Effector CD4-positive, alpha-beta T cell (primary cell): ENCODE measurements around the gene SOD2.
"Not testable (repeated sequence)": the region's sequence is repeated elsewhere in the genome, so short reads cannot be mapped to it uniquely, and the experiment has no call there.

Source experiments
- DNase-seq: peaks from one replicate; pipeline ENCODE4 v3.0.0-alpha.2; 2020

SOD2 gene

DNA sequence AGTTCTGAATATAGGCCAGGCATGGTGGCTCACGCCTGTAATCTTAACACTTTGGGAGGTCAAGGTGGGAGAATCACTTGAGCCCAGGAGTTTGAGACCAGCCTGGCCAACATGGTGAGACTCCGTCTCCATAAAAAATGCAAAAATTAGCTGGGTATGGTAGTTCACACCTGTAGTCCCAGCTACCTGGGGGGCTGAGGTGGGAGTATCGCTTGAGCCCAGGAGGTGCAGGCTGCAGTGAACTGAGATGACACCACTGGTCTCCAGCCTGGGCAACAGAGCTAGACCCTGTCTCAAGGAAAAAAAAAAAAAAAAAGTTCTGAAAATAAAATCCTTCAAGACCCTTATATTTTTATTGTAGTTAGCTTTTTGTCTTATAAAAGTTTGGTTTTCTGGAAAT, 22.6 kb upstream of the SOD2 start:
- no peak for DNase-seq

DNA sequence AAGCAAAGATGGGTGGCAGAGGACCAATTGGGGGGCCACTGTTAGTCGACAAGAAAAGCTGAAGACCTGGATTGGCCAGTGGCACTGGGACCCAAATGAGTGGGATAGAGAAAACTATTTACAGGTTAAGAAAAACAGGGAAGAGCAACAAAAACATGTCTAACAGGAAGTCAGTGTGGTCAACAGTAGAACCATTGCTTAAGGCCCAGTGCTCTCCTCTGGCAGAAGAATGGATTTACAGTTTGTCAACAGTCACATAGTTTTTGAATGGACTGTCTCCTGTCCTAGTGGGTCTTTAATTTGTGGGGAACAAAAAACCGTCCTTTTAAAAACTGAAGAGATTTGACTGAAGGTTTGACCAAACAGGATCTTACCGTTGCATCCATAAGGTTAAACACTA, 22.1 kb upstream of the SOD2 start:
- DNase-seq: no peak

DNA sequence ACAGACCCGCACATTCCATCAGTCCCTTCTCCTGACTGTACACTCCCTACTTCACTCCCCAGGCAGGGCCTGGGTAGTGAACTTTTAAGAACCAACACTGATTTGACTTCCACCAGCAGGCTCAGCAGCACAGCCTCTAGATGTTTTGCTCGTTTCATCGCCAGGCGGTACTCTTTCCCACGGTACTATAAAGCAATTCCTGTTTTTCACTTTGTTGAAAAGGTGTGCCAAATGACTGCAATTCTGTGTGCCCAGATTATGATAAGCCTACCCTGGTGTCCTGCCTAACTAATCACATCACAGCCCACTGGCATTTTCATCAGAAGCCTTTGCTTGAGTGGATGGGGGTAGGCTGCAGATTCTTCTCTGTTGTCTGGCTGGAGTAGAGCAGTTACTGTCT, 21.4 kb upstream of the SOD2 start:
- no peak for DNase-seq

DNA sequence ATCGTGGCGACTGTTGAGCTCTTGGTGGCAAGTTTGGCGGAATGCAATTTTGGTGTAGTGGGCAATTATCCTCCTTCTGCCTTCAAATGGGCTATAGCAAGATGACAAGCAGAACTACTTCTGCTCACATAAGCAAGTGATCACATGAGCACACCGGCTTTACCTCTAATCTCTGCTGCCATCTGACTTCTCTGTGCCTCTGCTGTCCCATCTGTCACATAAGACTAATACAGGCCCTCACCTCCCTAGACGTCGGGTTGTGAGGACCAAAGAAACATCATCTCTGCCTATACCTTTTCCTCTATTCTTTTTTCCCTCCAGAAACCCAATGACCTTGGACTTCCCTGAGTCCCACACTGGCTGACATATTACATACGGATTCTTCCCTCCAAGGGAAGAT, 20.9 kb upstream of the SOD2 start:
- no peak for DNase-seq

DNA sequence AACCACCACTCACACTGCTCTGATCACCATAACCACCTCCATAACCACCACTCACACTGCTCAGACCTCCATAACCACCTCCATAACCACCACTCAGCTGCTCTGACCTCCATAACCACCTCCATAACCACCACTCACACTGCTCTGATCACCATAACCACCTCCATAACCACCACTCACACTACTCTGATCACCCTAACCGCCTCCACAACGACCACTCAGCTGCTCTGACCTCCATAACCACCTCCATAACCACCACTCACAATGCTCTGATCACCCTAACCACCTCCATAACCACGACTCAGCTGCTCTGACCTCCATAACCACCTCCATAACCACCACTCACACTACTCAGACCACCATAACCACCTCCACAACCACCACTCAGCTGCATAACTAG, 19.3 kb upstream of the SOD2 start:
- DNase-seq: not testable (repeated sequence)

DNA sequence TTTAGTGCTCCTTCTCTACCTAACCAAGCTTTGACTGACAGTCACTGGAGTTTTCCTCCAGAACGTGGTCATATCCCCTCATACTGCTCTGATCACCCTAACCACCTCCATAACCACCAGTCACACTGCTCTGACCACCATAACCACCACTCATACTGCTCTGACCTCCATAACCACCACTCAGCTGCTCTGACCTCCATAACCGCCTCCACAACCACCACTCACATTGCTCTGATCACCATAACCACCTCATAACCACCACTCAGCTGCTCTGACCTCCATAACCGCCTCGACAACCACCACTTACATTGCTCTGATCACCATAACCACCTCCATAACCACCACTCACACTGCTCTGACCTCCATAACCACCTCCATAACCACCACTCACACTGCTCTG, 17.6 kb upstream of the SOD2 start:
- not testable (repeated sequence) for DNase-seq

DNA sequence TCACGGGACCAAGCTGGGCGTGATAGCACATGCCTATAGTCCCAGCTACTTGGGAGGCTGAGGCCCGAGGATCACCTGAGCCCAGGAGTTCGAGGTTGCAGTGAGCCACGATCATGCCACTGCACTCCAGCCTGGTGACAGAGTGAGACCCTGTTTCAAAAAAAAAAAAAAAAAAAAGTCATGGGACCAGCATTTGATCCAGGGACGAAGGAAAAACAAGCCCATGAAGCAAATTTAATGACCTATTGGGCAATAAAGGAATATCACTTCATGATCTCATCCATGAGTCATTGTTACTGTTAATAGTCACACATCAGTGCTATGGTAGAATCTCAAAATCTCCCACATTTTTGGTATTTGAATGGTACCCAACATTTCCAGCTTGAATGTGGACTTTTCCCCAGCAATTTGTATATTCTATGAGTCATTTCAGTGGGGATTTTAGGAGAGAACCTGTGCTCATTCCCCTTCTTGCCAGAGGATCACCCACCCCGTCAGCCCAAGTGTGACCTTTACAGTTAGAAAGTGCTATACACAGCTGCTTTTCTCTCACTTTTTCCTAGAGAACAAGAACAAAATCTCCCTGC, 8.5 kb upstream of the SOD2 start:
- DNase-seq: no peak

DNA sequence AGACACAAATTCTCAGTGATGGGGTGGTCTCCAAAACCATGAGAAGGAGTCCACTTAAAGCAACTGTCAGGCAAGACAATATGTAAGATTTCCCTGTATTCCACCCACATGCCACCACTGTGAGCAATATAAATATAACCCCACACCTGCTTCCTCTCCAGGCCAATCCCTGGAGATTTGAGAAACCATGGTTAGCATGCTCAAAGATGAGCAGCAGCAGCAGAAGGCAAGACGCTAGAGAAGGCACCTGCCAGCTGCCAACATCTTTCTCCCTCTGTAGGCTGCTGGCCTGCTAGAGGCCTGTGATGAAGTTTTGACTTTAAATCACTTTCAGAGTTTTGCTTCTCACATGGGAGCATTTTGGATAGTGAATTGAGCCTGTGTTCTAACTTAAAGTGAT, 7.9 kb upstream of the SOD2 start:
- no peak for DNase-seq

DNA sequence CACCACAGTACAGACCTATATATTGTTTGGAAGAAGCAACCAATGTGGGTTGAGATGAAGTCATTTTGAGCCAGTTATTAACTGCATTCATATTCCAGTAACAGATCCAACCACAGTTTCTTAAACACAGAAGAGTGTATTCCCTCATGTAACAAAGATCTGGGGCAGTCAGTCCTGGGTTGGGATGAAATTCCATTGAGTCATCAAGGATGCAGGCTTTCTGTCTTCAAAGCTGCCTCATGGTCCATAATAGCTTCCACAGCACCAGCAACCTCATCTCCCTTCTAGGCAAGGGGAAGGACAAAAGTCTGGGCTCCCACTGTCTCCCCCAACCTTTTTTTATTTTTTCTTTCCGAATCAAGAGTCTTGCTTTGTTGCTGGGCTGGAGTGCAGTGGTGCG, 2.9 kb upstream of the SOD2 start:
- no peak for DNase-seq

DNA sequence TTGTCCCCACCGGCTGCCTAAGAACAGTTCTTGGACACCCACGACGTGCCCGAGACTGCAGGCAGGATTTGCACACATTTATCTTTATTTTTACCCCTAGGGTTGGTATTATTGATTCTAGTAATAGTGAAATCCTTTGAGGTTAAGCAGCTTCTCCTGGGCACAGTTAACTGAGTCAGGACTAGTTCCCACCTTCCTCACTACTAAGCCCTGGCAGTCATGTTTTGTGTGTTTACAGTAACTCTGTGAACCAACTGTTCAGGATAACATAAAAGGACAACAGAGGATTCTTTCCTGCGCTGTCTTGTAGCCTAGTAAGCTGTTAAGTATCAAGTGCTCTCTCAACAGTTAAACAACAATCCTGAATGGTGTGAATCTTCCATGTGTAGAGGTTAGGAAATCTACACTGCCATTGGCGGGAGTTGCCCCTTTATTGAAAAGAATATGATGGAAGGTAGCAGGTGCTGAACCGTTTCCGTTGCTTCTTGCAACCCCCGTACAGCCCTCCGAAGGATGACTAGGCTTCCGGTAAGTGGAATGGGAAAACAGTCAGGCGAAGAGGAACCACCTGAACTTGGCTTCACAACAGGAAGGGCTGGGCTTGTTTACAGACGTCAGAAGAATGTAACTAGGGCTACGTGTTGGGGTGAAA, 979 bp upstream of the SOD2 start:
- peak; percentile 47 for DNase-seq

DNA sequence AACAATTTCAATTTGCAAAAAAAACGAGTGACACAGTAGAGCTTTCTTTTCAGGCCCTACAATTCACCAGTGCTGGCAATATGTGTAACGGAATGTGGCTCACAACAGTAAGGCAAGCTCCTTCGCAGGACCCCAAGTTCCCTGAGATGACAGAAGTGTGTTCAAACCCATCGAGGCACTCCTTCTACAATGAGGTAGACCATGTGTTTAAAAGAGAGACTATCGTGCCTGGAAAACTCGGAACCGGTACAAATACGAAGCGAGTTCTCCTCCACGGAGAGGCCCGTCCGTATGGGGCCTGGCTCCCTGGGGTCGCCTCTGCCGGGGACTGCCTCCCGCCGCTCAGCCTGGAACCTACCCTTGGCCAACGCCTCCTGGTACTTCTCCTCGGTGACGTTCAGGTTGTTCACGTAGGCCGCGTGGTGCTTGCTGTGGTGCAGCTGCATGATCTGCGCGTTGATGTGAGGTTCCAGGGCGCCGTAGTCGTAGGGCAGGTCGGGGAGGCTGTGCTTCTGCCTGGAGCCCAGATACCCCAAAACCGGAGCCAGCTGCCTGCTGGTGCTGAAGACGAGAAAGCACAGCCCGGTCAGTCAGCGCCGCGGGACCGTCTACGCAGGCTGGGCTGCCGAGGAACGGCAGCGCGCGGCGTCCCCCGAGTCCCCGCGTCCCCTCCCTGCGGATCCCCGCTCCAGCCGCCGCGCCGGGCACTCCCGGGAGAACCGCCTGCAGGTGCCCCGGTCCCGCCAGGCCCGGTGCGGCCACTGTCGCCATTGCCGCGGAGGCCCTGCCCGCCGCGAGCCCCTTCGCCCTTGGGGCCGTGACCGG, 526 bp downstream of the SOD2 start:
- peak; percentile 41 for DNase-seq

DNA sequence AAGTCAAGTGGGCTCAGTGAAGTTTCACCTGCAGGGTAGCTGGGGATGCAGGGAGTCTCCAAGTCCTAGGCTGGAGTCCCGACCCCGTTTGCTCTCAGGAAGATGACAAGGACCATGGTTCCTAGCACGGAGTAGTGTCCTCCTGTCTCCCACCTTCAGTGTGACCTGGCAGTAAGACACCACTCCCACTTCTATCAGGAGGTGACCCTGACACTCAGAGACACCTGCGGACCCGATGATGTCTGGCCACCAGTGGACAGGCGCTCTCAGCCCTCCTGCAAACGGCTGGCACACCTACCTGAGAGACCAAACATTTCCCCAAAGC, 1.1 kb downstream of the SOD2 start:
- DNase-seq: no peak

DNA sequence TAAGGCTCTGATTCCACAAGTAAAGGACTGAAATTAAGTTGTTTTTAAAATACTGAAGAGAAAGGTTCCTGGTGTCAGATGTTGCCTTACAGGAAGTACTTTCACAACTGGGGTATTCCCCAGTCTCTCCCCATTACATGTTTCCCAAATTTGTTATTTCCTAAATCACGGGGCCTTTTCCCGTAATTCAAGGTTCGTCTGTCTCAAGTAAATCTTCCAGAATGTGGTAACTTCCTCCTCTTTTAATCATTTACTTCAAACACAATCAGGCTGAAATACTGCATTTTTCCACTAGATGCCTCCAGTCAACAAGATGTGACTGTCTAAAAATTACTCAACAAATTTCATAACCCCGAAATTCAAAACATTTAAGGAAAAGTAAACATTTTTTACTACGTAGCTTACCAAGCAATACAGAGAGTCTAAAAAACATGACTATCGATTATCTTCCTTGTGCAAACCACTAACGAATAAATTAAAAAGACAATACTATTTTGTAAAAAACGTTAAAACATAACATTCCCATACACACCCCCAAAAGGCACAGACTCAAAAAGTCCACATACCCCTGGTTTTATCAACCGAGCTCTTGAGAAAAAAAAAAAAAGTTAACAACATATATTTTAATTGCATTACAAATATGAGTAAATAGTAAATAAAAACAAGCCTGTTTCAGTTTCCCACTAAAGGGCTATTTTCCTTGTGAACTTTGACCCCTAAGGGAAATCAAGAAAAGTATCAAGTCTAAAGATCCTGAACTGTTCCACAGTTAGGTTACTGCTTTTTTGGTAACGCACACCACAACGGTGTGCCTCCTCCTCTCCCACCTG, 1.7 kb downstream of the SOD2 start:
- peak; percentile 28 for DNase-seq

DNA sequence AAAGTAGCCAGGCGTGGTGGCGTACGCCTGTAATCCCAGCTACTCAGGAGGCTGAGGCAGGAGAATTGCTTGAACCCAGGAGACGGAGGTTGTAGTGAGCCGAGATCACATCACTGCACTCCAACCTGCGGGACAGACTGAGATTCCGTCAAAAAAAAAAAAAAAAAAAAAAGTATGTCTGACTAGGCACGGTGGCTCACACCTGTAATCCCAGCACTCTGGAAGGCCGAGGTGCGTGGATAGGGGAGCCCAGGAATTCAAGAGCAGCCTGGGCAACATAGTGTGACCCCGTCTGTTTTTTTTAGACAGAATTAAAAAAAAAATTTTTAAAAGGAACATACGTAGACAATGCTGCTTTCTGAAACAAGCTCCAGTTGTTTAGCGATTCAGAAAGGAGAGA, 2.9 kb downstream of the SOD2 start:
- DNase-seq: not testable (repeated sequence)

DNA sequence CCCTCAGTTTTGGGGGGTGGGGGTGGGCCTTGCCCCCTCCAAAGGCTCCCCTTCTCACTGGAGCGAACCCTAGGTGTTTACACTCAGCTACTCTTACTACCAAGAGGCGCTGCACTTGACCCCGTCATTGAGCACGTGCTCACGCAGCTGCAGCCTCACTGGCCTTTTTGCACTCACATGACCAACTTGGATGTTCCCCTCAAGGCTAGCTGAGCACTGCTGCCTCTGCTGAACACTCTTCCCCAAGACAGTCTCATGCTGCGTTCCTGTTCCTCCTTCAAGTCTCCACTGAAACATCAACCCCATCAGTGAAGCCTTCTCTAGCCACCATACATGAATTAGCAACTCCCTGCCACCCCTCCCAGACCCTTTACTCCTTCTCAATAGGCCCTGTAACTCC, 4.0 kb downstream of the SOD2 start:
- no peak for DNase-seq

DNA sequence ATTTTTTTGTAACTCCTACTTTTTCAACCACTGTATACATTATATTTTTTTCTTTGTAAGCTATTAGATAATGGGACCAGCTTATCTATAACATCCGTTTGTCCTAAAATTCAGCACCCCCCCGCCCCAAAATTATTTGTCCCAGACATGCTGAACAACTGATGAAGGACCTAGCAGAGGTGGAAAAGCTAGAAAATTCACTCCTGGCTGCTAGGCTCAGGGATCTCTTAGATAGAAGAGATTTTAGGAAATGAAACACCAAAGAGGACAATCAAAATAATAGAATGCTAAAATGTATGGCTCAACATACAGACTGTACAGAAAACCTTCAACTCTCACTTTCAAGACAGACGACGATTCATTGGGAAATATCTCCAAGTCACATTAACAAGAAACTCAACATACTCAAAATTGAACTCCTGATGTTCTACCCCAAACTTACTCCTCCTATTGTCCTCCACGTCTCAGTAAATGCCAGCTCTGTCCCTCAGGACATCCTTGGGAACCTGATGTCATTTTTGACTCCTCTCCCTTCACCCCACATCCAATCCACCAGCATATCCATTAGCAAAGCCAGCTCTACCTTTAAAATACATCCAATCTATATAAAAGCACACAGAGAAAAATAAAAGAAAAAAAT, 4.7 kb downstream of the SOD2 start:
- DNase-seq: no peak

DNA sequence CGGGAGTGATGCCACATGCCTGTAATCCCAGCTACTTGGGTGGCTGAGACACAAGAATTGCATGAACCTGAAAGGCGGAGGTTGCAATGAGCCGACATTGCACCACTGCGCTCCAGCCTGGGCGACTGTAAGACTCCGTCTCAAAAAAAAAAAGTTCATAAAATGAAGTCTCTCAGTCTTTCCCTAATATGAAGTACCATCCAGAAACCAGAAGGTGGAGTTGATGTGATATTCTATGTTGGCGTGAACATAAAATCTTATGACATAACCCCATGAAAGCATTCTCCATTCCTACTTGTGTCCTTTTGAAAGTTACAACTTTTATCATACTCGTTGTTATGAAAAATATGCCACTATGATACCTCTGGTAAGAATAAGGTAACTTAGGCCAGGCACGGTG, 5.7 kb downstream of the SOD2 start:
- no peak for DNase-seq

DNA sequence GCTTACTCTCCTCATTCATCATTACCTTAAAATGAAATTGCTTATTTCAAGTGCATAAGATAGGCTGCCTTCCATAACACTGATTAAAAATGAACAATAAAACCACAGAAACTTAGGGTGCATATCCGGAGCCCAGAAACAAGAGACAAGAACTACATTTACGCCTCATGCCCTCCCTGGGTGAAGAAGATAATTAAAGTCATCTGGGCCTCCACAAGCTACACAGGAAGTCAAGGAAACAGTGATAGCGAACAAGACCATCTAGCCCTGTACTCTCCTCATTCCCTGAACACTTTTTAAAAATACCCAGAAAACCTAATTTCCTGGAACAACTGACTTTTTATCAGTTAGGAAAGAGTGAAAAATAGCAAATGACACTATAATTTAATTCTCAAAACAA, 6.3 kb downstream of the SOD2 start:
- DNase-seq: no peak

DNA sequence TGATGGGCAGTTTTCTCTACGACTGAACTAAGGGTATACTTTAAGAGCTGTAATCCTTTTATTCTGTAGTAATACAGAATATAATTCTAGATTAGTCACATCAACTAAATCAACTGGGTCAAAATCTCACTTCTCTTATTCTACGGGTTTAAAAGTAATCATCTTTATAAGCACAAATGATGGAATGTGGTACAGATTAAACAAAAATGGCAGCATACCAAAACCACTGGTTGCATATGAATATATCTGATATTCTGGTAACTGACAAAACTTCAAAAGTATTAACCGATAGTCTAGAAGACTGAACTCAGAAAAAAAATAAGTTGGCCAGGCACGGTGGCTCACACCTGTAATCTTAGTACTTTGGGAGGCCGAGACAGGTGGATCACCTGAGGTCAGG, 7.0 kb downstream of the SOD2 start:
- DNase-seq: no peak

DNA sequence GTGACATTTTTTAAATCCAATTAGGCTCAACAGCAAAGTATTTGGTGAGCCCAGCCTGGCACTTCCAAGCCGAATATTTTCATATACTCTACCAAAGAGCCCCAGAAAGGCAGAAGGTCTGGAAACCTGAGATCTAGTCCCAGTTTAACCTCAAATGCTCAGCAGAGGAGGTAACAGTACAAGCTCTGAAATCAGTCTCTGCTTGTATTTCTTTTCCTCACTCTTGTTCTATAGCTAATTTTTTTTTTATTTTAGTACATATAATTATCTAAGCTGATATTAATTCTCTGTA, 9.1 kb downstream of the SOD2 start:
- no peak for DNase-seq

DNA sequence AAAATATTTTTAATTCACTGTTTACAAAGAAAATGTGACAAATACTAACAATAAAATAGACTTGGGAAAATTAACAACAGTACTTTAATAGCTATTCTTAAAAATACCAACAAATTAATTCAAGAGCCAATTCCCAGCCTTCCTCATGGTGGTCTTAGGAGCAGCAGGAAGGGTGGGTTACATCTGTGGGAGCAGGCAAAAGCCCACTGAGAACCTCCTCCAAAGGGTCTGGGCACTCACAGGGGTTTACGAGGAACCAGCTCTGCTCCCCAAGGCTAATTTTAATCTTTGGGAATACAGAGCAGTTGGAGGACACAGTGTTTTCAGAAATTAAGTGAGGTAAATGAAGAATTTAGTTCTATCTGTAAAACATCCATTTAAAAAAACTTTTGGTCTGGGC, 10.2 kb downstream of the SOD2 start:
- DNase-seq: no peak

DNA sequence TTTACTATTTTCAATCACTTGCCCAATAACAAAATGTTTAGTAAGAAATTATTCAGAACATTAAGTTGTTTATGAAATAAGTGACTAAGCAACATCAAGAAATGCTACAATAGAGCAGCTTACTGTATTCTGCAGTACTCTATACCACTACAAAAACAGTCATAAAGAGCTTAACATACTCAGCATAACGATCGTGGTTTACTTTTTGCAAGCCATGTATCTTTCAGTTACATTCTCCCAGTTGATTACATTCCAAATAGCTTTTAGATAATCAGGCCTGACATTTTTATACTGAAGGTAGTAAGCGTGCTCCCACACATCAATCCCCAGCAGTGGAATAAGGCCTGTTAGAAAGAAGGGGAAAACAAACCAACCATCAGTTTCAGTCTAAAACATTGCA, 10.7 kb downstream of the SOD2 start:
- DNase-seq: no peak

DNA sequence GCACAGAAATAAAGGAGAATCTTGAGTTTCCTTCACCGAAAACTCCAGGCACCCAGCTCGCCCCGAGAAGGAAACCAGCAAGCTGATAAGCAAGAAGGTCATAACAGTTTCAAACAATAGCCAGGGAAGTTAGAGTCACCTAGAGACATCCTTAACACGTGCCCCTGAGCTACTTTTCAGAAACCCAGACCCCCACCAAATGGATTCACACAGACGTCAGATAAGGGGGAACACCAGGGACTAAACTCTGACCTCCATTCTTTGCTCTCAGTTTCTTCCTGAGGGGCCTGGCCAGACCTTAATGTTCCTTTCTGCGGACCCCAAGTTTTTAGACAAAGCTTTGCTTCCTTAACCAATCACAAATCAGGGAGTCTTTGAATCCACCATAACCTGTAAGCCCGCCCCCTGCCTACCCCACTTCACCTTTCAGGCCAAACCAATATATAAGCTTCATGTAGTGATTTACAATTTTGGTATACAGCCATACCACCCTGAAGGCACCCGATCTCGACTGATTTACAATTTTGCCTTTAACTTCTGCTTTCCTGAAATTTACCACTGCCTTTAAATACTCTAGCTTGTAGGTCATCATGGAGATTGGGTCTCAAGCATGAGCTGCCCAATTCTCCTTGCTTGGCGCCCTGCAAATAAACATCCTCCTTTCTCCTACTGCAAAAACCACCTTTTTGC, 11.7 kb downstream of the SOD2 start:
- DNase-seq: no peak
